Erythroblast (primary cell): ENCODE measurements around the gene REXO4.

Experiments
- DNase-seq, 2 experiments: peaks; one replicate each; lab custom pipeline; 2025; lab: John Stamatoyannopoulos, UW
- GATA1 ChIP-seq: IDR thresholded peaks from 2 replicates; pipeline ENCODE4 v1.6.1; 2011; ENCODE audit warnings: low read depth, mild to moderate bottlenecking, control low read depth, low read length, moderate library complexity
- POLR2A ChIP-seq: IDR thresholded peaks from 2 replicates; pipeline ENCODE4 v1.6.1; 2011; ENCODE audit warnings: mild to moderate bottlenecking, low read length

Gene REXO4

DNA sequence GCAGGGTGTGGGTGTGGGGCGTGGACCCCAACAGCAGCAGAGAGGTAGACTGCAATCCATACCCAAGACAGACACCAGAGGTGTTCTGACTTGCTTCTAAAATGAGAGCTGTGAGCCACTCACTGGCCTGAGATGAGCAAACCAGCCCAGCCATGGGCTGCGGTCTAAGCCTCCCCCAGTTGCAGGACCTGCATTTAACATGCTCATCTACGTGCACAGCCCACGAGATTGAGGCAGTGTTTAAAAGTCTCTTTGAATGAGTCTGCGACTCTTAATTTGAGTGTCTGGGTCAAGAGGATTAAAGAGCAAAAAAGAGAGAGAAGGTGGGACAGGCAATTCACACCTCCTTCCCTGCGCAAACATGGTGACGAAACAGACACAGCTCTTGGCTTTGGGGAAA lies 47.9 kb downstream of the REXO4 start:
- TF ChIP-seq GATA1 = no peak
- TF ChIP-seq POLR2A = no peak
- no peak for DNase-seq

DNA sequence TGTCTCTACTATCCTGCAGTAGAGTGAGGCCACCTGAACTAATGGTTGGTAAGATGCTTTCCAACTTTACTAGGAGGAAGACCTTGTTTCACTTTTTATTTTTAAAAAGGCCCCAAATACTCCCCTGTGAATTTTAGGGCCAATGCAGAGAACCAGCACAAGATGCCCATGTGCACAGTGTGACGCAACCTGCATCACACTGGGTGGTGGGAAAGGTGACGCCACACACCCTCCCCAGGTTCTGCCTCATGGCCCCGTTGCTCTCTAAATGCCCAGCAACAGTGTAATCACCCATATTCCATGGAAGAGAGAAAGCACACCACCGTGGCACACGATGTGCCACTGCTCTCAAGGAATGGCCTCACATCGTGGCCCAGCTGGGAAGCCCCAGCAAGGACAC lies 48.4 kb downstream of the REXO4 start:
- no peak for DNase-seq
- no peak for TF ChIP-seq POLR2A
- TF ChIP-seq GATA1 = no peak

DNA sequence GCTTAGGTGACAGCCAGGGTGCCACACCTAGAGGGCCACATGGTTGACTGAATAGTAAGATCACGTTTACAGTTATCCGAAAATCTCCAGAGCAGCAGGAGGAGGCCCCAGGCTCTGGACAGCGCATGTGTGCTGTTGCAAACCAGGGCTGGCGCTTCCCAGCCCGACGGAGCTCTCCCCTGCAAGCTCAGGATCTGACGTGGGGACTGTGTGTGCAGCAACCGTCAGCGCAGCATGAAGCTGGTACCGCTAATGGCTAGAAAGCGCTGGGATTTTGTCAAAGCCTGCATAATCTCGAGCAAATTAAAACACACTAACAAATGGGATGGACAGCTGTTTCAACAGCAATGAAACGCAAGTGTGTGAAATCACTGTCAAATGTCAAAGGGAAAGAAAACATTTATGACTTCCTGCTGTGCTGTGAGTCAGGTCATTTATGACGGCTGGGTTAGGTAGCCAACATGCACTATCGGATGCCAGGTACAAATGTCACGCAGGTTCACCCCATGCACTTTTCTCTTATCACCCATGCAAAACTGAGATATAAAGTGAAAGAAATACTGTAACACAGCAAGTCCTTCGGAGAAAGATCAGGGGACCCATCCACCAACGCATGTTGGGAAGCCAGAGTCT lies 49.4 kb downstream of the REXO4 start:
- no peak for DNase-seq
- no peak for TF ChIP-seq GATA1

DNA sequence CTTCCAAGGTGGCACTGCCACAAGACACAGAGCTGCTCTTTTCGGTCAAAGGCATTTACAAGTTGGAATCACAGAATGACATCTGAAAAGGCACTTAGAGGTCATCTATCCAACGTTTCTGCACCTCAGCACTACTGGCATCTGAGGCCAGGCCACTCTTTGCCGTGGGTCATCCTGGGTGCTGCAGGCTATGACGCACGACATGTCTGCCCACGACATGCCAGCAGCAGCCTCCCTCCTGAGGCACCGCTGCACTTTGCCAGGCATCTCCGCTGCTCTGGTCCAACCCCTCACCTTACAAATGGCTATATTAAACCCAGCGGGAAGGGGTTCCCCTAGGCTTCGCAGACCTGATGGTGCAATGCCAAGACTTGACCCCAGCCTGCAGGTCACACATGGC lies 50.0 kb downstream of the REXO4 start:
- DNase-seq = no peak
- TF ChIP-seq POLR2A (no peak), GATA1 (no peak)

DNA sequence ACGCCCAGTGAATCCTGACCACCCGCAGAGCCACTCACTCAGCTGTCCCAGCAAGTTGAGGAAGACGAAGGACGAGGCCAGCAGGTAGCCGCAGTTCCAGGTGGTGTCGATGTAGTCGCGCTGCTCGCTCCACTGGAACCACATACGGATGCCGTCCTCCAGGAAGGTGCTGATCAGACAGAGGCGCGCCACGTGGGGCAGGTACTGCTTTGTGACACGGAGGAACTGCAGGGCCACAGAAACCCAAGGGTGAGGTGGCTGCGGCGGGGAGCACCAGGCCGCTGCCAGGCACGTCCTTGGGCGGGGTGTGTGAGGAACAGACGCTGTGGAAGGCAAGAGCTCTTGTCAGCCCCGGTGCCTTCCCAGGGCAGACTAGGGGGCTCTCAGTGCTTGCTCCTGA lies 50.6 kb downstream of the REXO4 start:
- TF ChIP-seq POLR2A (no peak), GATA1 (no peak)
- no peak for DNase-seq

DNA sequence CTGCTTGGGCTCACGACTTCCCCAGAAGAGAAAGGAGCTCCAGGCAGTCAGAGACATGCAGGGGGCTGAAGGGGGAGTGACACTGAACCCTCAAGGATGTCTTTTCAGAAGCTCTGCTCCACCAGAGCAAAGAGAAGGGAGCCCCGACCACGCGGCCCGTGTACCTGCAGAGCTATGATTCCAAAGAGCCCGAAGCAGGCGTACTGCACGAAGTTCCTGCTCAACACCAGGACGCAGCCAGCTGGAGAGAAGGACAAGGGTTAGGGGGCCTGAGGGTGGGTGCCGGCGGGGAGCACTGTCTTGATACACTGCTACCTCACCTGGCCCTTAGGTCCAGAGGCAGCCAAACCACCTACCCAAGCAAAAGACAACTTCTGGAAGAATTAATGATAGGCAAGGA lies 51.4 kb downstream of the REXO4 start:
- no peak for DNase-seq
- no peak for TF ChIP-seq GATA1
- TF ChIP-seq POLR2A = no peak

DNA sequence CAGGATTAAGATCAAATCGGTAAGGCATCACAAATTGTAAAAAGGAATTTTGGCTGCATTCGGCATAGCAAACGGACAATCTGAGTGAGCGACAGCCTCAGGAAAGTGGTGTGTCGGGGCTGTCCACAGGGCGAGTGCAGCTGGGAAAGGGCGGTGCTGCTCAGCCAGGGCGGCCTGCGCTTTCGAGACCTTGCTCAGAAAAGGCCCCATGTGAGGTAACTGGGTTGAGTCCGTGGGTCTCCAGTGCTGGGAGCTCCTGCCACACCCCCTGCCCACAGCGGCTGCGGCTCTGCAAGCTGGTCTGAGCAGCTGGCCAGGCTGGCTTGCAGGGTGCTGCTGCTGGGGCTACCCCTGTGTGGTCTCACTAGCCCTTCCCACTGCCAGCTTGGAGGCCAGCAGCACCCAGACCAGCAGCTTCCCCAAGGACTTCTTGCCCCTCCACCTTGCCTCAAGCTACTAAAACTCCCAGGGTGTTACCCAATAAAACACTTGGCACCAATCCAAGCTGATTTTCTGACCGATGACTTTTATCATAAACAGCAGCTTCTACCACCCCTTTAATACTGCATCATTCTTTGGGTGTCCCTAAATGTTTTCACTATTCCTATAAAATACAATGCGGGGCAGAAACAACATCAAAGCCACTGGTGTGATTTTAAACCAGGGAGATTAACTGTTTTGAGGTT lies 55.3 kb downstream of the REXO4 start:
- no peak for TF ChIP-seq POLR2A
- TF ChIP-seq GATA1 = no peak
- DNase-seq = peak; percentile 86 to 90

DNA sequence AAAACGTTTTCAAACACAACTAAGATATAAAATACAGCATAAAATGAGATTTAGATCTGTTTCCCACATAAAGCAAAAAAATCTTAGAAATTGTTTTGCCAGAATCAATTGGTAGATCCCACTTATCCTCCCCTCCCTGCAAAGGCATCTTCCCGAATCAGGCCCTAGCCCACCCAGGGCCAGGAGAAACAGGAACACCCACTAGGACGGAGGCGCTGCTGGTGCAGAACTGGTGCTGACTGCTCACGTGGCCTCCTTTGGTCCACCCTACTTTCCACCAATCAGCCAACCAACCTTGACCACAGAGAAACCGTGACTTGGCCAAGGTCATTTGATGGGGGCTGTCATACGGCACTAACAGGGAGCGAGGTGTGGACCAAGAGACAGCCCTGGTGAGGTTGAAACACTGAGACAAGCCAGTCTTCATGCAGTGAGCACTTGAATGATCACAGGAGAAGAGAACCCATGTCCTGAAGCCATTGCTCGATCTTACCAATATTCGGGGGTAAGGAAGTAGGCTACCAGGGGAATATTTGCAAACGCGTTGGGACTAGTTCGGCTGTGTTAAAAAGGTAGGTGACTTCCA lies 56.2 kb downstream of the REXO4 start:
- no peak for DNase-seq
- TF ChIP-seq POLR2A (no peak), GATA1 (no peak)

DNA sequence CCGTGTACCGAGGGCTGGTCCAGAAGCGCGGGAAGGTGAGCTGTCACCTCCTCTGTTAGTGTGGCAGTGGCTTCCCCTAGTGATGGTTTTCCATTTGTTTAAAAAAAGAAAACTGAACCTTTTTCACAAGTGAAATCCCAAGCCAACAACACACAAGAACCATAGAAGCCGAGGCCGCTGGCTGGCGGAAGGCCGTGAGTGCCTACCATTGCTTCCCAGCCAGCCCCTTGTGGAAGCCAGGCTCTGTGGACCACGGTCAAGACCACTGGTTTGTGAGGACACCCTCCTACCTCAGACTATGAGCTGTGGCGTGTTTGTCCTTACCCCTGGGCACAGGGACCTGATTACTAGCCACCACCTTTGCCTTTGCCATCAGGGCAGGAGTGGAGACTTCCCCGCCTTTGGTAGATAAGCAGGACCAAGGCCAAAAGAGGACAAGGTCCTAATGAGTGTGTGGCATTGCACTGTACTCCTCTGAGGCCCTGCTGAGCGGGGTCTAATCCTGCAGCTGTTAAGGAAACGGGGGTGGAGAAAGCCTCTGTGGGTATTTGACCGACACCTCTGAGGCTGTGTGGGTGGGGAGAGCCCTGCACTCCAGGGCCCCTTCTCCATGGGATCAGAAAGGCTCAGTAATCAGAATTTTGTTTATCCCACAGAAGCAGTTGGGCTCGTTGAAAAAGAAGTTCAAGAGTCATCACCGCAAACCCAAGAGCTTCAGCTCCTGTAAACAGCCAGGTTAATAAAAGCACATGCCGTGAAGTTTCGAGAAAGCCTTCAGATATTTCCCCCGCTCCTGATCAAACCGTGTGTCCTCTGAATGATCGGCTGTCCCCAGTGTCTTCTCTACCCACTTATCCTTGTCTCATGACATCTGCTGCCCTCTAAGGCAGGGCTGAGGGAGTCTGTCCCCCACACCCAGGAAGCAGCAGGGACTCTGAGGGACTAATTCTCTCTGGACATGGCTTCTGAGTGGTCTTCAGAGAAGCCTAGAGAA lies 57.1 kb downstream of the REXO4 start:
- TF ChIP-seq POLR2A = no peak
- no peak for TF ChIP-seq GATA1
- DNase-seq = peak; percentile 32 to 42

DNA sequence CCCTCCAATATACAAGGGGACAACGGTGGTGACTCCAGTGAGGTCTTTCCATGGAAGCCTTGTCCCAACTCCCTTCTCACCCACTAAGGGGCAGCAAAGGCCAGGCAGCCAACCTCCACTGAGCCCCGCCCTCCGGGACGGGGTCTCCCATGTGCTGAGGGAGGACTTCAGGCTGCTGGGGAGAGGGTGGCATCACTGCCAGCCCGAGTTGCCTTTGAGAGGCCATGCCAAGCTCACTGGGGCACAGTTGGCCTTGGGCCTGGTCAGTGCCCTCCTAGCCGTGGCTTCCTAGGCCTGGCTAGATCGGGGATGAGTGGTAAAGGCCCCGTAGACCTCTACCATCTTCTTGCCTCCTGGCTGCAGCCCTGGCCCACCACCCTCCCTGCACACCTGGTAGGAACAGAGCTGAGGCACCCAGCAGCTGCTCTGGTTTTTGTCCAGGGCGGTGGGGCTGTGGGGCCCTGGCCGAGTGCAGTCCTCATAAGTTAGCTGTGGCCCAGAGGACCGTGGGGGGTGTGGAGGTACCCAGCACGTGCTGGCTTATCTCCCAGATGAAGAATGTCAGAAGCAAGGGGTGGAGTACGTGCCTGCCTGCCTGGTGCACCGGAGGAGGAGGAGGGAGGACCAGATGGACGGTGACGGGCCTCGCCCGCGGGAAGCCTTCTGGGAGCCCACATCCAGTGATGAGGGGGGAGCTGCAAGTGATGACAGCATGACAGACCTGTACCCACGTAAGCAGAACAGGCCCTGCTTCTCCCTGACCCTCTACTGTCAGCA lies 58.2 kb downstream of the REXO4 start:
- peak; percentile 65 to 82 for DNase-seq
- no peak for TF ChIP-seq GATA1
- no peak for TF ChIP-seq POLR2A

DNA sequence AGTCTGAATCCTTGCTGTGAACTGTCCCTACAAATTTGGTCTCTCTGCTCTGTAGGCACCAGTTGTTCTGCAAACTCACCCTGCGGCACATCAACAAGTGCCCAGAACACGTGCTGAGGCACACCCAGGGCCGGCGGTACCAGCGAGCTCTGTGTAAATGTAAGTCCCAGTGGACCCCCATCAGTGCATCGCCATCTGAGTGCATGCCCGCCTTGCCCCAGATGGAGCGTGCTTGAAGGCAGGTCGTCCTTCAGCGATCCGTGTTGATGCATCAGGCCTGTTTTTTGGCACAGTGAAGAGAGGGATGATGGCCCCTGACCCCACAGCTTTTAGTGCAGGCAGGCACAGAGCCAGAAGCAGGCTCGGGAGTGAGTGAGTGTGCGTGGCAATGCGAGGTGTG lies 60.2 kb downstream of the REXO4 start:
- no peak for DNase-seq
- no peak for TF ChIP-seq GATA1

DNA sequence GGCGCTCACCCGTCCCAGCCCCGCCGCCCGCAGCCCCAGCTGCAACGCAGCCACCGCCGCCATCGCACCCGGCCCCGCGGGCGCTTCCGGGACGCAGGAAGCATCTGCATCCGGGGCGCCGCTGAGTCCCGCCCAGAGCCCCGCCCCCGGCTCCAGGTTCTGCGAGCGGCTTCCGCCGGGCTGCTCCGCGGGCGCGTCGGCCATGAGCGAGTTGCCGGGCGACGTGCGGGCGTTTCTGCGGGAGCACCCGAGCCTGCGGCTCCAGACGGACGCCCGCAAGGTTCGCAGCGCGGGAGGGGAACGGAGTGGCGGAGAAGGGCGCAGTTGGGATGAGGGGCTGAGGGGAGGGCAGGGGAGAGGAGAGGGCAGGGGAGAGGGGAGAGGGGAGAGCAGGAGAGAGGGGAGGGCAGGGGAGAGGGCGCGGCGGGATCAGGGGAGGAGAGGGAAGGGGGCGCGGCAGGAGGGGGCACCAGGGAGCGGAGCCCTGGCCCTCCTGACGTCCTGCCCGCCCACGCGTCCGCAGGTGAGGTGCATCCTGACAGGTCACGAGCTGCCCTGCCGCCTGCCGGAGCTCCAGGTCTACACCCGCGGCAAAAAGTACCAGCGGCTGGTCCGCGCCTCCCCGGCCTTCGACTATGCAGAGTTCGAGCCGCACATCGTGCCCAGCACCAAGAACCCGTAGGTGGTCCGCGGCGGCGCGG lies 61.3 kb downstream of the REXO4 start, which contains the start of the genes SURF1 and SURF2:
TSS of gene SURF1 (minus strand) at position 97 of the 701 bp plus-strand sequence. CDS start at position 63, 34 bp downstream.
TSS of gene SURF2 (plus strand) at position 160 of the 701 bp plus-strand sequence. CDS start at position 203, 43 bp downstream.
- no peak for TF ChIP-seq GATA1
- TF ChIP-seq POLR2A = no peak
- DNase-seq = peak; percentile 89 to 93
